NCI-H128 (cell line): ENCODE measurements around the gene COL26A1.

ENCODE experiments used
- DNase-seq: peaks from one replicate; lab custom pipeline; 2025; ENCODE audit not compliant: unreplicated experiment; lab: John Stamatoyannopoulos, UW

Gene COL26A1

GRCh38 chr7:101532400-101533102 is 169.9 kb downstream of the COL26A1 start:
- no peak for DNase-seq

GRCh38 chr7:101533103-101533465 is 170.4 kb downstream of the COL26A1 start:
- no peak for DNase-seq

- DNase-seq: no peak
These were observed 171.5 kb downstream of the COL26A1 start for GRCh38 chr7:101534015-101534803.

- DNase-seq: no peak
These were observed 172.2 kb downstream of the COL26A1 start for GRCh38 chr7:101534873-101535272.

- DNase-seq: no peak
These were observed 172.7 kb downstream of the COL26A1 start for GRCh38 chr7:101535351-101535751.

GRCh38 chr7:101536232-101536631 is 173.6 kb downstream of the COL26A1 start:
- no peak for DNase-seq

GRCh38 chr7:101536668-101537067 is 174.0 kb downstream of the COL26A1 start:
- no peak for DNase-seq

- DNase-seq: no peak
These were observed 174.5 kb downstream of the COL26A1 start for GRCh38 chr7:101537205-101537604.

- DNase-seq: no peak
These were observed 175.4 kb downstream of the COL26A1 start for GRCh38 chr7:101537935-101538595.

- DNase-seq: no peak
These were observed 176.2 kb downstream of the COL26A1 start for GRCh38 chr7:101538596-101539459.

- no peak for DNase-seq
These were observed 177.1 kb downstream of the COL26A1 start for GRCh38 chr7:101539784-101540183.

- DNase-seq: no peak
These were observed 180.0 kb downstream of the COL26A1 start for GRCh38 chr7:101542527-101543241.

GRCh38 chr7:101543242-101543766 is 180.6 kb downstream of the COL26A1 start:
- DNase-seq: no peak

- DNase-seq: no peak
These were observed 181.2 kb downstream of the COL26A1 start for GRCh38 chr7:101543846-101544245.

- no peak for DNase-seq
These were observed 182.9 kb downstream of the COL26A1 start for GRCh38 chr7:101545441-101546190.

GRCh38 chr7:101546308-101546936 is 183.7 kb downstream of the COL26A1 start:
- no peak for DNase-seq

GRCh38 chr7:101547022-101547915 is 184.6 kb downstream of the COL26A1 start:
- DNase-seq: no peak
